CD14-positive monocyte (primary cell): ENCODE data around the gene IFT122. TPM values are rescaled to one million over a fixed set of nuclear protein-coding genes. Genes with fewer than 3 reads are reported as not detected.

Experiments
- DNase-seq, 3 donors: peaks; one replicate each; pipeline ENCODE4 v3.0.0-alpha.2; 2011 to 2022
- H2AFZ ChIP-seq: 2 replicates; pipeline ENCODE4 v1.6.0; 2012; ENCODE audit warnings: mild to moderate bottlenecking, low read depth, low read length, inconsistent platforms; ENCODE audit not compliant: insufficient read depth, poor library complexity, severe bottlenecking
- H3K27ac ChIP-seq, 2 donors: 1 replicate in 1 of 2; 2 replicates in 1 of 2; pipeline ENCODE4 v1.5.1; 2012 to 2013; ENCODE audit warnings: low read length in 2 of 2, control low read depth in 1 of 2, inconsistent platforms in 1 of 2, low read depth in 1 of 2, mild to moderate bottlenecking in 1 of 2
- H3K27me3 ChIP-seq, 2 donors: one replicate each; pipeline versions ENCODE4 v1.6.0 to v1.6.1; 2011 to 2013; ENCODE audit warnings: low read length in 2 of 2; ENCODE audit not compliant: control insufficient read depth in 2 of 2, insufficient read depth in 2 of 2
- H3K36me3 ChIP-seq, 2 donors: replicated peaks in 1 of 2; 1 replicate in 1 of 2; 2 replicates in 1 of 2; pipeline versions ENCODE4 v1.5.1 to v1.6.1; 2012 to 2013; ENCODE audit warnings: low read length in 2 of 2, control low read depth in 1 of 2, inconsistent platforms in 1 of 2, mild to moderate bottlenecking in 1 of 2; ENCODE audit not compliant: insufficient read depth in 2 of 2, control insufficient read depth in 1 of 2
- H3K4me1 ChIP-seq, 2 donors: 1 replicate in 1 of 2; 2 replicates in 1 of 2; pipeline versions ENCODE4 v1.5.1 to v1.6.1; 2012 to 2013; ENCODE audit warnings: low read length in 2 of 2, control low read depth in 1 of 2, inconsistent platforms in 1 of 2, mild to moderate bottlenecking in 1 of 2, moderate library complexity in 1 of 2; ENCODE audit not compliant: insufficient read depth in 2 of 2, control insufficient read depth in 1 of 2
- H3K4me2 ChIP-seq: replicated peaks from 2 replicates; pipeline ENCODE3; 2012; ENCODE audit warnings: low read length, moderate library complexity, mild to moderate bottlenecking; ENCODE audit not compliant: poor library complexity, severe bottlenecking; ENCODE audit errors: extremely low read depth
- H3K4me3 ChIP-seq, 3 experiments: fragments of 200-600 bp in 1 of 3; sonication (generic) in 1 of 3; replicated peaks in 1 of 3; 1 replicate in 2 of 3; 2 replicates in 1 of 3; pipeline ENCODE4 v1.5.1; 2011 to 2013; ENCODE audit warnings: low read length in 3 of 3, mild to moderate bottlenecking in 3 of 3, control low read depth in 2 of 3, low read depth in 2 of 3, inconsistent platforms in 1 of 3, moderate library complexity in 1 of 3
- H3K79me2 ChIP-seq: 2 replicates; pipeline ENCODE4 v1.6.0; 2012; ENCODE audit warnings: mild to moderate bottlenecking, control low read depth, inconsistent platforms, low read length, moderate library complexity; ENCODE audit not compliant: insufficient read depth
- H3K9ac ChIP-seq: 2 replicates; pipeline ENCODE4 v1.6.0; 2017; ENCODE audit warnings: low read length, mild to moderate bottlenecking; ENCODE audit not compliant: insufficient read depth, poor library complexity, severe bottlenecking
- H3K9me3 ChIP-seq, 2 donors: replicated peaks in 1 of 2; 1 replicate in 1 of 2; 2 replicates in 1 of 2; pipeline versions ENCODE4 v1.5.1 to v1.6.1; 2012 to 2013; ENCODE audit warnings: low read length in 2 of 2, control low read depth in 1 of 2; ENCODE audit not compliant: control insufficient read depth in 1 of 2, insufficient read depth in 1 of 2
- H4K20me1 ChIP-seq: 2 replicates; pipeline ENCODE4 v1.6.0; 2012; ENCODE audit warnings: mild to moderate bottlenecking, low read length, control low read depth, moderate library complexity; ENCODE audit not compliant: insufficient read depth
- H3K27ac Mint-ChIP-seq, 7 donors: one replicate each; pipeline ENCODE4 v1.8.0; 2020; ENCODE audit warnings: mild to moderate bottlenecking in 7 of 7, mixed read lengths in 7 of 7, moderate library complexity in 6 of 7, inconsistent platforms in 2 of 7
- H3K27me3 Mint-ChIP-seq, 3 donors: one replicate each; pipeline ENCODE4 v1.8.0; 2021 to 2022; ENCODE audit warnings: low read depth in 3 of 3, mild to moderate bottlenecking in 3 of 3, mixed read lengths in 3 of 3, moderate library complexity in 3 of 3, inconsistent platforms in 1 of 3
- H3K36me3 Mint-ChIP-seq, 2 donors: one replicate each; pipeline ENCODE4 v1.8.0; 2020; ENCODE audit warnings: mixed read lengths in 2 of 2, inconsistent platforms in 1 of 2, mild to moderate bottlenecking in 1 of 2
- H3K4me1 Mint-ChIP-seq: one replicate; pipeline ENCODE4 v1.8.0; 2020; ENCODE audit warnings: mild to moderate bottlenecking, mixed read lengths
- H3K4me3 Mint-ChIP-seq, 2 donors: one replicate each; pipeline ENCODE4 v1.8.0; 2020; ENCODE audit warnings: mild to moderate bottlenecking in 2 of 2, mixed read lengths in 2 of 2, moderate library complexity in 1 of 2
- H3K9me3 Mint-ChIP-seq, 7 donors: one replicate each; pipeline ENCODE4 v1.8.0; 2020 to 2022; ENCODE audit warnings: mixed read lengths in 7 of 7, mild to moderate bottlenecking in 6 of 7, moderate library complexity in 6 of 7, inconsistent platforms in 2 of 7
- WGBS: methylation state at CpG from one replicate; pipeline ENCODE4 v1.1.5; 2013; ENCODE audit warnings: missing lambda C conversion rate; ENCODE audit not compliant: insufficient coverage; 5-methylcytosine and 5-hydroxymethylcytosine counted together
- intact Hi-C, 2 donors: fragments of 100-400 bp; cut with micrococcal nuclease; formaldehyde crosslinking; loops; one replicate each; pipeline versions ENCODE4 v1.15.0 to v1.15.1; 2023
- polyA plus RNA-seq, 3 donors: library from polyadenylated mRNA; depleted of rRNA in 1 of 3; unstranded in 2 of 3; stranded (reverse) in 1 of 3; fragments of 300-500 nt in 2 of 3; fragments of >200 nt in 1 of 3; fragmentation: Illumina TruSeq in 2 of 3; gene quantifications; 1 replicate in 2 of 3; 2 replicates in 1 of 3; pipeline ENCODE4 v1.2.3, GENCODE V29; 2012 to 2021
- TF ChIP-seq, protein P1 (sequence below): fragments of 200-600 bp; IDR thresholded peaks from one replicate; pipeline ENCODE4 v1.8.0; 2022; ENCODE audit warnings: antibody characterized with exemption, mild to moderate bottlenecking

The IFT122 gene
- polyA plus RNA-seq, 3 donors: 3.3 to 12.2 (median 3.6) TPM

DNA sequence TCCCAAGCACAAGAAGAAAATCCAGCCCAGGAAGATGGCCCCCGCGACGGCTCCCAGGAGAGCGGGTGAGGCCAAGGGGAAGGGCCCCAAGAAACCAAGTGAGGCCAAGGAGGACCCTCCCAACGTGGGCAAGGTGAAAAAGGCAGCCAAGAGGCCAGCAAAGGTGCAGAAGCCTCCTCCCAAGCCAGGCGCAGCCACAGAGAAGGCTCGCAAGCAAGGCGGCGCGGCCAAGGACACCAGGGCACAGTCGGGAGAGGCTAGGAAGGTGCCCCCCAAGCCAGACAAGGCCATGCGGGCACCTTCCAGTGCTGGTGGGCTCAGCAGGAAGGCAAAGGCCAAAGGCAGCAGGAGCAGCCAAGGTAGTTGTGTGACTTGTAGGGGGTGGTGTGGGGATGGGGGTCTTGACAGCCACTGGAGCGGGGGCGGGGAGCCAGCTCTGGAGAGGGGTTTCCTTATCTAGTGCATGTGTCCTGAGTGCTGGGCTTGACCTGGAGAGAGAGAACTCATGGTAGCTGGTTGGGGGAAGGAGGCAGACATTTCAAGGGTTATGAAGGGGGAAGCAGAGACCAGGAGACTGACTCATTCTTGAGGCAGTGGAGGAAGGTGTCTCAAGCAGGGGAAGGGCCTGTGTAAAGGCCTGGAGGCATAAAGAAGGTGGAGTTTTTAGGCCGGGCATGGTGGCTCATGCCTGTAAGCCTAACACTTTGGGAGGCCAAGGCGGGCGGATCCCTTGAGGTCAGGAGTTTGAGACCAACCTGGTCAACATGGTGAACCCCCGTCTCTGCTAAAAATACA, 109.2 kb downstream of the IFT122 start:
- H3K9ac ChIP-seq: peak overlapping the region; percentile 34
- no peaks in the 10 kb centered on the region for H3K36me3 Mint-ChIP-seq
- peak; percentile 81 to 86 (median 84) for DNase-seq

DNA sequence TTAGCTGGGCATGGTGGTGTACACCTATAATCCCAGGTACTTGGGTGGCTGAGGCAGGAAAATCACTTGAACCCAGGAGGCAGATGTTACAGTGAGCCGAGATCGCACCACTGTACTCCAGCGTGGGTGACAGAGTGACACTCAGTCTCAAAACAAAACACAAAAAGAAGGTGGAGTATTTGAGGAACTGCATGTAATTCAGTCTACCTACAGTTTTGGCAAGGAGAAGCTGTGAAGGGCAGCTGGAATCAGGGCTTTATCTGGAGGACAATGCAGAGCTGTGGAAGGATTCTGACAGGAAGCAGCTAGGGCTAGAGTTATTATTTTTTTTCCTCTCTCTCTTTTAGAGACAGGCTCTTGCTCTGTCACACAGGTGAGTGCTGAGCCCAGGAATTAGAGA, 109.8 kb downstream of the IFT122 start:
- H3K4me1 Mint-ChIP-seq: peaks cover 47% of the 10 kb centered on the region
- Histone ChIP-seq H3K4me3 (no peak overlapping the region), H3K4me1 (peaks cover 34 to 47% of the 10 kb centered on the region in 2 donors), H3K9ac (peak overlapping the region; percentile 34), H3K9me3 (no peaks in the 10 kb centered on the region), H4K20me1 (no peaks in the 10 kb centered on the region), H3K4me2 (no peak overlapping the region), H3K27me3 (no peaks in the 10 kb centered on the region), H3K36me3 (no peaks in the 10 kb centered on the region), H2AFZ (no peak overlapping the region), H3K79me2 (no peaks in the 10 kb centered on the region), H3K27ac (peak overlapping the region; percentile 23 to 77)
- H3K27me3 Mint-ChIP-seq: peaks cover 0 to 6% (median 0%) of the 10 kb centered on the region in 3 donors
- TF ChIP-seq, protein P1, sequence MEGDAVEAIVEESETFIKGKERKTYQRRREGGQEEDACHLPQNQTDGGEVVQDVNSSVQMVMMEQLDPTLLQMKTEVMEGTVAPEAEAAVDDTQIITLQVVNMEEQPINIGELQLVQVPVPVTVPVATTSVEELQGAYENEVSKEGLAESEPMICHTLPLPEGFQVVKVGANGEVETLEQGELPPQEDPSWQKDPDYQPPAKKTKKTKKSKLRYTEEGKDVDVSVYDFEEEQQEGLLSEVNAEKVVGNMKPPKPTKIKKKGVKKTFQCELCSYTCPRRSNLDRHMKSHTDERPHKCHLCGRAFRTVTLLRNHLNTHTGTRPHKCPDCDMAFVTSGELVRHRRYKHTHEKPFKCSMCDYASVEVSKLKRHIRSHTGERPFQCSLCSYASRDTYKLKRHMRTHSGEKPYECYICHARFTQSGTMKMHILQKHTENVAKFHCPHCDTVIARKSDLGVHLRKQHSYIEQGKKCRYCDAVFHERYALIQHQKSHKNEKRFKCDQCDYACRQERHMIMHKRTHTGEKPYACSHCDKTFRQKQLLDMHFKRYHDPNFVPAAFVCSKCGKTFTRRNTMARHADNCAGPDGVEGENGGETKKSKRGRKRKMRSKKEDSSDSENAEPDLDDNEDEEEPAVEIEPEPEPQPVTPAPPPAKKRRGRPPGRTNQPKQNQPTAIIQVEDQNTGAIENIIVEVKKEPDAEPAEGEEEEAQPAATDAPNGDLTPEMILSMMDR: no peak
- intact Hi-C loops: no loop called here
- no CpG with 5 or more reads among the region's 3 CpGs for WGBS
- peak in 1 of 3 donors; percentile 13 for DNase-seq
- H3K9me3 Mint-ChIP-seq: no peaks in the 10 kb centered on the region
- peak overlapping the region; percentile 70 to 92 (median 89) for H3K27ac Mint-ChIP-seq
- H3K4me3 Mint-ChIP-seq: no peak overlapping the region
- peaks cover 0 to 1% of the 10 kb centered on the region in 2 donors for H3K36me3 Mint-ChIP-seq

More for the DNA sequence above, 109.2 kb downstream of the IFT122 start:
- peaks cover 41% of the 10 kb centered on the region for H3K4me1 Mint-ChIP-seq
- H3K4me1 ChIP-seq: peaks cover 28 to 41% of the 10 kb centered on the region in 2 donors
- peak overlapping the region; percentile 70 to 92 (median 89) for H3K27ac Mint-ChIP-seq
- no peak overlapping the region for H3K4me3 ChIP-seq
- H3K27ac ChIP-seq: peak overlapping the region; percentile 23 to 77
- no peaks in the 10 kb centered on the region for H3K36me3 ChIP-seq
- no peaks in the 10 kb centered on the region for H4K20me1 ChIP-seq
- H3K4me2 ChIP-seq: no peak overlapping the region
- intact Hi-C loops: no loop called here
- H3K4me3 Mint-ChIP-seq: no peak overlapping the region
- TF ChIP-seq, protein P1: no peak
- H2AFZ ChIP-seq: no peak overlapping the region
- H3K9me3 ChIP-seq: no peaks in the 10 kb centered on the region
- no peaks in the 10 kb centered on the region for H3K79me2 ChIP-seq
- no peaks in the 10 kb centered on the region for H3K9me3 Mint-ChIP-seq
- no peaks in the 10 kb centered on the region for H3K27me3 ChIP-seq
- peaks cover 0 to 6% (median 0%) of the 10 kb centered on the region in 3 donors for H3K27me3 Mint-ChIP-seq
- 91% methylated on average over 17 of the region's 18 CpGs for WGBS
